ENCODE data around the gene BFSP1.

BFSP1 gene

DNA sequence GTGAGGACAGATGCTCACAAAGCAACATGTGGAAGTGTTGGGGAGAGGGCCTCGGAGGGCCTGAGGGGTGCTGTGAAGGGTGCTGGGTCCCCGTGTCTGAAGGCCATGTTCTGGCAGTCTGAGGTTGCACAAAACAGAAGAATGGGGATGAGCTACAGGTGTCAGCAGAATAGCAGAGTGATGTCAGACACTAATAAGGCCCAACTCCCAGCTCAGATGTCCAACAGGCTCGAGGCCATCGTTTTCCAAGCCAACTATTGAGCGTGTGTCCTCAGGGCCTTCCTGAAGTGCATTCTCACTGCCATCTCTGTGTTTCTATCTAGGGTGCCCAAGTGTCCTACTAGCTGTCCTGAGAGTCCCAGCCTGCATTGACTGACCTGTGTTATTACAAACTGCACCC is 7.9 kb downstream of the BFSP1 start:
- H3K4me3 ChIP-seq (ENCODE audit: low read depth, low read length), result no peak overlapping the region
- TF ChIP-seq, protein P1, sequence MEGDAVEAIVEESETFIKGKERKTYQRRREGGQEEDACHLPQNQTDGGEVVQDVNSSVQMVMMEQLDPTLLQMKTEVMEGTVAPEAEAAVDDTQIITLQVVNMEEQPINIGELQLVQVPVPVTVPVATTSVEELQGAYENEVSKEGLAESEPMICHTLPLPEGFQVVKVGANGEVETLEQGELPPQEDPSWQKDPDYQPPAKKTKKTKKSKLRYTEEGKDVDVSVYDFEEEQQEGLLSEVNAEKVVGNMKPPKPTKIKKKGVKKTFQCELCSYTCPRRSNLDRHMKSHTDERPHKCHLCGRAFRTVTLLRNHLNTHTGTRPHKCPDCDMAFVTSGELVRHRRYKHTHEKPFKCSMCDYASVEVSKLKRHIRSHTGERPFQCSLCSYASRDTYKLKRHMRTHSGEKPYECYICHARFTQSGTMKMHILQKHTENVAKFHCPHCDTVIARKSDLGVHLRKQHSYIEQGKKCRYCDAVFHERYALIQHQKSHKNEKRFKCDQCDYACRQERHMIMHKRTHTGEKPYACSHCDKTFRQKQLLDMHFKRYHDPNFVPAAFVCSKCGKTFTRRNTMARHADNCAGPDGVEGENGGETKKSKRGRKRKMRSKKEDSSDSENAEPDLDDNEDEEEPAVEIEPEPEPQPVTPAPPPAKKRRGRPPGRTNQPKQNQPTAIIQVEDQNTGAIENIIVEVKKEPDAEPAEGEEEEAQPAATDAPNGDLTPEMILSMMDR (IDR thresholded peaks at IDR 0.05; ENCODE audit: borderline replicate concordance, insufficient read depth, low read depth, low read length), result no peak

DNA sequence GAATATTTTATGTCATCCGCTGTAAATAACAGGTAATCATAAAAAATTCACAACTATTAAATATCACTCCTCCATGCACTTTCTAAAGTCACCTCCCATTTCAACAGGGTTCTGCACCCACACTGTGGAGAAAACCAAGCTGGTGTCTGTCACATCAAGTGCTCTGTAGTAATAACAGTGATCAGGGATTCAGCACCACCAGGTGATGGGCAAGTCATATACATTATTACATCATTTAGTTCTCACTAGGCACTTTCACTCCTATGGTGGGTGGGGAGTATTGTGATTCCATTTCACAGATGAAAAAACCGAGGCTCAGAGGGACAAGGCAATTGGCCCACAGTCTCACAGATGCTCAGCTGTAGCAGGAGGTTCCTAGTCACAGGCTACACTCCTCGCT is 8.7 kb downstream of the BFSP1 start:
- TF ChIP-seq, protein P1 (IDR thresholded peaks at IDR 0.05; ENCODE audit: borderline replicate concordance, insufficient read depth, low read depth, low read length), result no peak
- H3K4me3 ChIP-seq (ENCODE audit: low read depth, low read length), result no peak overlapping the region

DNA sequence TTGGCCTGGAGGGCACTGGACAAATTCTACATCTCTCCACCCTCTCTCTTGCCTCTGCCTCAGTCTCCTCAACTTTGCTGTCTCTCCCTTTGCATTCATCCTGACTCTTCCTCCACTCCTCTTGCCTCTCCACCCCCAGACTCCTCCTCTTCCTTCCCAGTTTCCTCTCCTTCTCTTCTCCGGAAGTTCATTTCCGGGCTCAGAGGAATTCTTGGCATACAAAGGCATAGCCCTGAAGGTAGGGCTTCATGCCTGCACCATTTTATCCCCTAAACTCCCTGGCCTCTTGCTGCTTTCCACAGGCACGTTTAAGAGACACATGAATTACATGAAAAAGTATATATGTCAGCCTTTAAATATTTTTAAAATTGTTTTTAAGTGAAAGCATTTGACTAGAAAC is 10.6 kb downstream of the BFSP1 start:
- H3K4me3 ChIP-seq (ENCODE audit: low read depth, low read length), result no peak overlapping the region

DNA sequence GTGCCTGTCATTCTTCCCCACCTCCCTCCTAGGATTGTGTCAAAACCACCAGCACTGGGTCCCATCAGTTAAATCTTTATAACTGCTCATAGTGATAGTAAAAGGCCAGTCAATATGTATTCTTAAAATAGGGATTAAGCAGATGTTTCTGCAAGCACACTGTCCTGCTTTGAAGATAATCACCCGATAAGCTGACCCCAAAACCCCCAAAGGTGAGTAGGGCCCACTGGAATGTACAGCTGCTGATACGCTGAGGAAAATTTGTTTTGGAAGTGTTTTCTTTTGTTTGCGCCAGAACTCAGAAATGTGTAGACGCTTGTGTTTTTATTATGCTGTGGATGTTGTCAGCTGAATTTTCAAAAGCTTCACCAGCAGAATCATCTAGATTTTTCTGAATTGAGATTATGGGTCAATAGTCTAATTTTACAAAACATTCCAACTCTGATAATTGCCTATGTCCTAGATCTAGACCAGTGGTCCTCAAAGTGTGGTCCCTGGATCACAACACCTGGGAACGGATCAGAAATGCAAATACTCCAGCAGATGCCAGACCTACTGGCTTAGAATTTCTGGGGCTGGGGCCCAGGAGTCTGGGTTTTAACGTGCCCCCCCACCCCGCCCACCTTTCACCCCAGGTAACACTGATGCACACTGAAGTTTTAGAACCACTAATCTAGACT is 11.4 kb downstream of the BFSP1 start:
- H3K4me3 ChIP-seq (ENCODE audit: low read depth, low read length), result no peak overlapping the region
- TF ChIP-seq, protein P1 (IDR thresholded peaks at IDR 0.05; ENCODE audit: borderline replicate concordance, insufficient read depth, low read depth, low read length), result no peak

More for the DNA sequence above, 10.6 kb downstream of the BFSP1 start:
- TF ChIP-seq, protein P1 (IDR thresholded peaks at IDR 0.05; ENCODE audit: borderline replicate concordance, insufficient read depth, low read depth, low read length), result no peak

DNA sequence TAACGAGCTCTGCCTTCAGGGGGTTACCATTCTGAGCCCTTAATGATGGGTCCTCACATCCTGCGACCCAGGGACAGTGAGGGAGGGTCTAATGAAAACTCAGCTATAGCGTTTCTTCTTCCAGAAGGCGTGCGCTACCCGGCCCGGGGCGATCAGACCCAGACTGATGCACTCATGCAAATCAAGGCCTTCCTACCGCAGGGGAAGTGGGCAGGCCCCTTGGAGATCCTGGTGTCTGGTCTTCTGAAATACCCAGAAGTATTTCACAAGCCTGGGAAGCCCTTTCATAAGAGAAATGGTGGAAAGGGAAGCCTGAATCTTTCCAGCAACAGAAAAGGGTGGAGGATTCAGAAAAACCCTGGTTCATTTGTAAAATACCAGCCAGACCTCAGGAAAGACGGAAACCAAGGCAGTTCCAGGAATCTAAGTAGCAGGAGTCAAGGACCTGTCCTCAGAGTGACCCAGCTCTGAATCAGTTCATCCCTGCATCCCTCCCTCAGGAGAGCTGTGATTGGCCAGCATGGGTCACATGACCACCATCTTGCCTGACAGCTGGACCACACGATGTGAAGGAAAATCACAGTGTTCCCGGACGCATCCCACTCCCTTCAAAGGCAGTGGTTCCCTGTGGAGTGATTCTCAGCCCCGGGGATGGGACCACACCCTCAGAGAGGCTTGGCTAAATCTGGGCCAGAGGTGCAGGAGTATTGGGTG is 12.7 kb downstream of the BFSP1 start:
- TF ChIP-seq, protein P1 (IDR thresholded peaks at IDR 0.05; ENCODE audit: borderline replicate concordance, insufficient read depth, low read depth, low read length), result no peak
- no peak overlapping the region for H3K4me3 ChIP-seq (ENCODE audit: low read depth, low read length)

DNA sequence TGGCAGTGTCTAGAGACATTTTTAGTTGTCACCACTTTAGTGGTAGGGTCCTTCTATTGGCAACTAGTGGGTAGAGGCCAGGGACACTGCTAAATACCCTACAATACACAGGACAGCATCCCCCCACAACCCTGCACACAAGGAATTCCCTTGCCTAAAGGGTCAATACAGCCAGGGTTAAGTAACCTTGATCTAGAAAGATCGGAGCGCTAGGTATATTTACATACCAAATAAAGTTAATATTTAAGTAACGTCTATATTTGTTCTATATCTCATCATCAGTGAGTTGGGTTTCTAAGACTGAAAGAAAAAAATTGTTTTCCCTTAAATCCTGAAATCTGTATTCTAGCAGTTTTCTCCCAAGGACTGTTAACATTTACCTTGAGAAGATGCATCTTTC is 16.1 kb downstream of the BFSP1 start:
- no peak overlapping the region for H3K4me3 ChIP-seq (ENCODE audit: low read depth, low read length)
- TF ChIP-seq, protein P1 (IDR thresholded peaks at IDR 0.05; ENCODE audit: borderline replicate concordance, insufficient read depth, low read depth, low read length), result no peak

DNA sequence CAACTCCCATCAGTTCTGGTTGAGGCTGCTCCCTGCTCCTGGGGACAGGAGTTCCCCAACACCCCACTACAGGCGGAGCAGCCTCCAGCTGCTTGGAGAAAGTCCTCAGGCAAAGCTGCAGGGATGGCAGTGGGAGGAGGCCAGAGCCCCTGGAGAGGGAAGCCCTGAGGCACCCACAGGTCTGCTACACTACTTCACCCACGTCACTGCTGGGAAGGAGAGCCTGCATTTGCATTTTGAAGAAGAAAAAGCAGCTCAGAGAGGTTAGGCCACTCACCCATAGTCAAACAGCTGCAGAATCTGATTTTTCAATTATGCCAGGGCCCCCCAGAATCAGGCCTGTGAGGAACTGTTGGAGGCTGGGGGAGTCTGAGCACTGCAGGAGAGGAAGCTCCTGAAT is 17.2 kb downstream of the BFSP1 start:
- no peak overlapping the region for H3K4me3 ChIP-seq (ENCODE audit: low read depth, low read length)
- TF ChIP-seq, protein P1 (IDR thresholded peaks at IDR 0.05; ENCODE audit: borderline replicate concordance, insufficient read depth, low read depth, low read length), result no peak

All from GM12875 (cell line).